Activated CD8-positive, alpha-beta memory T cell treated with anti-CD3 and anti-CD28 coated beads, Interleukin-2, amount 50 U/mL, for 1 hour (primary cell): Measurements from ENCODE around the gene TMEM117.

Source experiments
- DNase-seq: peaks from one replicate; pipeline ENCODE4 v3.0.0-alpha.2; 2020; ENCODE audit errors: extremely low read depth

Gene TMEM117

DNA sequence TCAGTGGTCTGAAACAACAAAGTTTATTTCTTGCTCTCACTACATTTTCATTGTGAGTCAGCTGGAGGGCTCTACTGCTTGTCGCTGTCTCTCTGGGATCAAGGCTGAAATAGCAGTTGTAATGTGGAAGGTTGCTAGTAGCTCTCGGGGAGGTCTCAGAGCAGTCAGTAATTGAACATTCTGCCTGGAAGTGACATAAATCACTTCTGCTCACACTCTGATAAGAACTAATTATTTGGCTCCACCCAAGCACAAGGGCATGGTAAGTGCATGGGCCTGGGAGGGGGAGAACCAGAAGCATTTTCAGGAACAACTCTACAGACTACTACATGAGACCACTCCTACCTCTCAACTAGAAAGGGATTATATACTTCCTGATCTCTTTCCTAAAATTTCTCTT, 128.2 kb downstream of the TMEM117 start:
- no peak for DNase-seq

DNA sequence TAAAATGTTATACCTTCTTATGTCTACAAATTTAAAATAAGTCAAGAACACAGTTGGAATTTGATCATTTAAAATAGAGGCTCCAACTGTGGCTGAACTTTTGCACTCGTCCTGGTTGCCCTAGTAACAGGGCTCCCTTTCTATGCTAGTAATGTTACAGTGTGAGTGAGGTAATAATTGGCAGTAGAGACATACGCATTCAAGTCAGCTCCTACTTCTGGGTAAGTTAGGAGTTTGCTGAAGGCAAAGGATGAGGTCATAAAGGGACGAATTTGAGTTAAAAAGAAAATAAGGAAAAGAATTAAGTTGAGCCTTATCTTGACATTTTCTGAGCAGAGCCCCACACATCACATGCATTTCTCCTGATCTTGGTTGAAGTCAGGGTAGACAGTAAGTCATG, 129.1 kb downstream of the TMEM117 start:
- DNase-seq: no peak

DNA sequence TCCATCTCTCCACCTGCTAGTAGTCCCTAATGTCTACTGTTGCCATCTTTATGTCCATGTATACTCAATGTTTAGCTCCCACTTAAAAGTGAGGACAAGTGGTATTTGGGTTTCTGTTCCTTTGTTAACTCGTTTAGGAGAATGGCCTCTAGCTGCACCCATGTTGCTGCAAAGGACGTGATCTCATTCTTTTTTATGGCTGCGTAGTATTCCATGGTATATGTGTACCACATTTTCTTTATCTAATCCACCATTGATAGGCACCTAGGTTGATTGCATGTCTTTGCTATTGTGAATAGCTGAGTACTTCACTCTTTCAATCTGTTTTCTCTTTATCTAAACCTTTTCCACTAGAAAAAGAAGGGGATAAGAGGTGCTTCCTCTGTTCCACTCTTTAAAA, 130.0 kb downstream of the TMEM117 start:
- DNase-seq: no peak

DNA sequence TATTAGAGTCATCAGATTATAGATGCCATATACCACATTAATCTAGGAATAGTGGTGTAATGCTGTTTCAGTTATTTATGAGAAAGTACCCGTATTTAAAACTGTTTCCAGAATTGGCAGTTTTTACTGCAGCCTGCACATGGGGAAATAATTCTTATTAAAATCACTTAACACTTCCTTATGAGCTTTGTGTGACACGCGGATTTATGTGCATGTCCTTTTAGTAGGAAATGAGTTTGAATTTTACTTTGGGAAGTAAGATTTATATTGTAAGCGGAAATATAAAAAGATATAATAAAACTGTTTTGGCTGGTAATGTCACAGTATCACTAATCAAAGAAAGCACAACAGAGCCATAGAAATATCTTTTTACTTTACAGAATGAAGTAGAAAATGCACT, 132.9 kb downstream of the TMEM117 start:
- no peak for DNase-seq

DNA sequence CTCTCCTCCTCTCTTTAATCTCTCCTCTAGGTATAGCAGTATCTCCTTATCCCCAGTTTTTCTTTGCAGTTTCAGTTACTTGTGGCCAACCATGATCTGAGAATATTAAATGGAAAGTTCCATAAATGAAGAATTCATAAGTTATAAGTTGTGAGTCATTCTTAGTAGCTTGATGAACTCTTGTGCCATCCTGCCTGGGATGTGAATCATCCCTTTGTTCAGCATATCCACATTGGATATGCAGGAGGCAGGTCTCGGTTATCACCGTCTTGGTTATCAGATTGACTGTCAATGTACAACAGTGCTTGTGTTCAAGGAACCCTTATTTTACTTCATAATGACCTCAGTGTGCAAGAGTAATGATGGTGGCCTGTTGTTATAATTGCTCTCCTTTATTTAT, 134.0 kb downstream of the TMEM117 start:
- no peak for DNase-seq

DNA sequence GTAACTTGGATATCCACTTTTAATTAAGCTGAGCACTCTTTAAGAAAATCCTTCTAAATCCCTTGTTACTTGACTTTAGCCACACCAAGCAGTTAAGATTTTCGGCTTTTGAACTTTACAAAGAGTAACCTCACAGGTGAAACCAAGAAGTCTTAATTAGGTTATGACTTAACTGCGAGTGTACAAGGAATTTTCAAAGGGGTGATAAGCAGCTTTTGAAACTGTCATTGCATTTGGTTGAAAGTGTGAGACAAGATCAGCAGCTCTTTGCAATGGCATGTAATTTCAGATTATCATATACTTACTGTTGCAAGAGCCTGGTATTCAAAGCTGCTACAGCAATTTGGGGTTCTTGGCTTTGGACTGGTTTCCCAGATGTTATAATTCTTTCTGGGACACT, 137.5 kb downstream of the TMEM117 start:
- no peak for DNase-seq

DNA sequence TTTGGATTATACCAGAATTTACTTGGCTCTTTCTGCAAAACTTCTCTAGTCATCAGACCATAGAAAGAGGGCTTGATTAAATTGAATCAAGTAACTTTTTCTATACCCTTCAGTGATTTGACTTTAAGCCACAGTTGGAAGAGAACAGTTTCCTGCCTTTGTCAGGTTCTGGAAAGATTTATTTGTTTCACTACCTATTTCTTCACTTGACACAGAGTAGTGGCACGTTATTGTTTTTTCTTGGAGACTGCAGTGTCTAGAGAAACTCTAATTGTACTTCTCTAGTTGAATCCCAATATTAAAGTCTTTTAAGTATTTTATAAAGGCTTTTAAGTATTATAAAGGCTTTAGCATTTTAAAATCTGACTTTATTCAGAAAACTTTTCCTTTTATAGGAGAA, 138.1 kb downstream of the TMEM117 start:
- DNase-seq: no peak

DNA sequence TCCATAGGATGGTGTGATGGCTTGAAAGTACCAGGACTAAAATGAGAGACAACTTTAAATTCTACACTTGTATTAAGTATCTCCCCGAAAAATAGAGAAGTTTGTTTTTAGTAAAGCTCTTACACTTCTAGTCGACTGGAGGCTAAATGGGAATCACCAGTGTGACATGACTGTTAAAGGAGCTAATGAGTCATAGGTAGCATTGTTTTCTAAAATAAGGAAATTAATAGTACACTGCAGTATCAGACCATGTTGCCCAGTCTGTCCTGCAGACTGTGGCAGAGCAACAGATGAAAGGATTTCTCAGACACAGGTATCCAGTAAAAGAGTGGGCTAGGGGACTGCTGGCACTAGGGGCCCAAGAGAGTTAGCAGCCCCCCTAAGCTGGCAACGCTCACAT, 140.1 kb downstream of the TMEM117 start:
- no peak for DNase-seq

DNA sequence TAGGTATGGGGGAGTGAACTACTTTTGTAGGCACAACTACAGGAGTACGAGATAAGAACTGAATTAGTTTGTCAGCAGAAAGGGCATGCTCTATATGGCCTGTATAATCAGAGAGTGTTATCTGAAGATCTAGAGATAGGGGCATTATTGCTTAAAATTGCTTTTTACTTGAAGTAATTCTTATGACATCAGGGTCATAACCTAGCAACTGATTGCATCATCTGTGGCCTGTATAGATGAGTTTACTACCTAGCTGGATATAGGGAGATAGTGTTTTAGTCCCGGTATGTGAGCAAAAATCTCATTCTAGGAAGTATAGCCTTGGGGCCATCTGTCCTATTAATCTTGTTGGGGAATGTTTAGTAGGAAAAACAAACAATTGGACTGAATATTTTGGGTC, 142.7 kb downstream of the TMEM117 start:
- no peak for DNase-seq

DNA sequence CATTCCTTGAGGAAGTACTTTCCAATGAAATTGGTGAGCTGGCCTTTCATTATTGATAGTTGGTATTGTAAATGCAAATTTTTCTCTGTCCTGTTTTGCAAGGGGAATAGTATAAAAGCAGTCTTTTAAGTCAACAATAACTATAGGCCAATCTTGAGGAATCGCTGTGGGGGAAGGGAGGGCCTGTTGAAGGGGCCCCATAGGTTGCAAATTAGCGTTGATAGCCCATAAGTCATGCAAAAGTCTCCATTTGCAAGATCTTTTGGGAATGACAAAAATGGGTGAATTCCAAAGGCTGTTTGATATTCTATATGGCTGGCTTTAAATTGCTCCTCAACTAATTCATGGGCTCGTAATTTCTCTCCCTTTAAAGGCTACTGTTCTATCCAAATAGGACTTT, 143.6 kb downstream of the TMEM117 start:
- no peak for DNase-seq

DNA sequence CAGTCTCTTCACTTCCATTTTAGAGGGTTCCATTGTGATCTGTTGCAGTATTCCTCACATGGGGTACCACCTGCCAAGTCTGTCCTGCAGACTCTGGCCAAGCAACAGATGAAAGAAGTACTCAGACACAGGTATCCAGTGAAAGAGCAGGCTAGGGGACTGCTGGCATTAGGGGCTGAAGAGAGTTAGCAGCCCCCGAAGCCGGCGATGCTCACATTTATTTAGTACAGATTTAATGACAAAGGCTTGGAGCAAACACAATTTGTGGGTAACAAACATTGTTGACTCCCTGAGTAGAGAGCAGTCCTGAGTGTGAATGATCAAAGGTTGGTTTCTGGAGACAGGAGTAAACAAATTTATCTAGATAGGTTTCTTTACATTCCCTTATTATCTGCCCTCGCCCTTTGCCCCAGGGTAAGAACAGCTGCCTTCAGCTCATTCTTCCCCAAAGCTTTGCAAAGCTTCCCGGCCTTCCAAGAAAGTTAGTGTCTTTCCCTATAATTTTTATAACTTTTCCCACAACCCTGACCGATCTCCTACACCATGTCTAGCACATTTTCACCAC, 144.8 kb downstream of the TMEM117 start:
- DNase-seq: no peak

DNA sequence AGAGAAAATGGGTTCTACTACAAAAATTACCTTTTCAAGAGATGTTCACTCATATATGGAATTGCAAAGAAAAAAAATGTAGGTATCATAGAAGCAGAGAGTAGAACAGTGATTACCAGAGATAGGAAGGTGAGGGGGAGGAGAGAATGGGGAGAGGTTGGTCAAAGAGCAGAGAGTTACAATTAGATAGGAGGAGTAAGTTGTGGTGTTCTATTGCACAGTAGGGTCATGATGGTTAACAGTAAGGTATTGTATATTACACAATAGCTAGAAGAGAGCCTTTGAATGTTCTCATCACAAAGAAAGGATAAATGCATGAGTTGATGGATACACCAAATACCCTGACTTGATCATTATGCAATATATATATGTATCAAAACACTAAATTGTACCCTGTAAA, 145.8 kb downstream of the TMEM117 start:
- DNase-seq: no peak

DNA sequence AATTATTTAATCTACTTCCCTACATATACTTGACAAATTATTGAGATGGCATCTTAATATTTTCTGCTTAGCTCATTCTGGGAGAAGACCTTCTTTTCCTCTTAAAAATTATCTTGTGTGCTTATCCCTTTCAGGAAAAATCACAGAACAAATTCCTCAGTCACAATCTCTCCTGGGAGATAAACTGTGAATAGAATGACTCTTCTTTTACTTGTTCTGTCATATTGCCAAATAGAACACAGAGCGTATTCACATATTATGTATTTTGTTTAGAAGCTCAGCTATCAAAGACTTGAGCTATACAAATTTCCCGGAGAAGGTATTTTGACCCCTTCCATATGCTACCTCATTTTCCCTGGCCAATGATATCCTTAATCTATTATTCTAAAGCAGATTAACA, 146.7 kb downstream of the TMEM117 start:
- no peak for DNase-seq

DNA sequence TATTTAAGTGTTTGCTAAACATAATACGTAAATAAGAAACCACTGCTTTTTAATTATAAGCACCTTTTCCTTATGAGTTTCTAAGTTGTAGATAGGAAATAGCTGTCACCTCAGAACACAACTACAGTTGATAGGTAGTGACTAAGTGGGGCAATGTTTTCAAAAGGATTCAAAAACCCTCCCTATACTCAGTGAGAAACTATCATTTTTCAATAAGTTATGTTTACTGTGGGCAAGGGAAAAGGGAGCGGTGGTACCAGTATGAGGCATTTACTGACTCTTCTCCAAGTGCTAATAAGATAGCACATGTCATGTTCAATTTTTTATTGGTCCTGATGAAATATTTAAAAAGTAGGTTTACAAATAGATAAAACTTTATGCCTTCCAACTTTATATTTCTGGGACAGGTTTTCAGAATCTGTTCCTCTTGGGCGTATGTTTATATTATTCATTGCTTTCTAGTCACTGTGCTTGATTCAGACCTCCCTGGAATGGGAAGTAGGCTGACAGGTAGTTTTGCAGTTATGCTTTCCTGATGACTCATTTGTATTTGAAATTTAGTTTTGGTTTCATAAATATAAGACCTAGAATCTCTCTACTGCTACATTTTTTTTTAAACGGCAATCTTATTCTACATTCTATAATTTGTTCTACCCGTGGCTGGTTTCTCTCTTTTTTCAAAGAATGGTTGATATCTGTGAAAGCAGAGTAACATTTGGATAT, 153.1 kb downstream of the TMEM117 start:
- DNase-seq: no peak

DNA sequence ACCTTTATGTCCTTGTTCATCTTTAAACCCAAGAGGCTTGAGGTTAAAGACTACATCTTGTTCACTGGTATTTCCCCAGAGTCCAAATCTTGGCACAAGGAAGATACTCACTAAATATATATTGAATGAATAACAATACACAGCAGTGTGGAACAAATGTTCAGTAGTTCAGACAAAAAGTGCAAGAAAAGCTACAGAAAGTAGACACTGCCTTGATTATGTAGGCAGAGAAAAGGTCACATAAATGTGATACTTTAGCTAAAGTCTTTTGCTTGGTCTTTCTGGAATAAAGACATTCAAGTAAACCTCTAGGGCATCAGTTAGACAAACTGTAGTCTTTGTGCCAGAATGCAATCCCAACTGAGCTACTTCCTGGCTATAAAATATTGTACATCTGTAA, 157.0 kb downstream of the TMEM117 start:
- no peak for DNase-seq

DNA sequence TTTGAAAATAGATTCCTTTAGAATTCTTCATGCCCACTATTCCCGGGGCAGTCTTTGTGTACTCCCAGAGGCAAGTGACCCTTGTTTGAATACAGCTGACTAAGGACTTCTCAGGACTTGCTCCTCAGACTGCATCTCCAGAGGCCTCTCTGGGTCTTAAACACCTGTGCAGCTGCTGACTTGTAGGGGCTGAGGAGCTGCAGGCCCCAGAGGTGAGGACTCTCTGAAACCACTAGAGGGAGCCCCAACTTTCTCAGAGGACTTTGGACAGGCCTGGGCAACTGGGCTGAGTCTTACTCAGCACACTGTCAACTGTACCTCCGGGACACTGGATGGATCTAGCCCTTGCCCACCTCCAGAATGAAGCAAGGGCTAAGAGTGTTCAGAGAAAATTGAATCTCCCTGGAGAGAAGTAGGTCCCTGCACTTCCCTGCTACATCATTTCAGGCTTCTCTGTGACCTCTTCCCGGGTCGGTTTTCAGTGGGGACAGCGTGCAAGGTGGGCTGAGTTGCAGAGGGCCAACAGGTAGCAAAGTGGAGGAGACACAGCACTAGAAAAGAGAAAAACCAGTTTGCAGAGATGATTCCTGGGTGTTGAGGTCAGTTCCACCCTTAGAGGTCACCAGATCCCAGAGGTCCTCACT, 164.6 kb downstream of the TMEM117 start:
- no peak for DNase-seq

DNA sequence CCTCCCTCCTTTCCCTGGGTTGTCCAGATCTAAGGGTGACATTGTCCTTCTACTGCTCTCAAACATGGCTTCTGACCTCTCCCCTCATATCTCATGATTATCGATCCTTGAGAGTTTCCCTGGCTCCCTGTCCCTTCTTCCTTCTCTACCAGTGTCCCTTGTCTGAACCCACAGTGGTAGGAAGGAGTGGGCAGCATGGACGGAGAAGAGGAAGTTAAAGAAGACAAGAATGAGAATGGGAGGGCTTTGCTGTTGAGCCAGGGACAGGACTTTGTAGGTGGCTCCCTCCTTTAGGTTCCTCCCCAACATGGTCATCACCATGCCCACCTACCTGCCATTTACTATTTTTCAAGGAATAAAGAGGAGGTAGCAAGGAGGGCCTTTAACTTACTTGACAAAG, 166.7 kb downstream of the TMEM117 start:
- DNase-seq: no peak

DNA sequence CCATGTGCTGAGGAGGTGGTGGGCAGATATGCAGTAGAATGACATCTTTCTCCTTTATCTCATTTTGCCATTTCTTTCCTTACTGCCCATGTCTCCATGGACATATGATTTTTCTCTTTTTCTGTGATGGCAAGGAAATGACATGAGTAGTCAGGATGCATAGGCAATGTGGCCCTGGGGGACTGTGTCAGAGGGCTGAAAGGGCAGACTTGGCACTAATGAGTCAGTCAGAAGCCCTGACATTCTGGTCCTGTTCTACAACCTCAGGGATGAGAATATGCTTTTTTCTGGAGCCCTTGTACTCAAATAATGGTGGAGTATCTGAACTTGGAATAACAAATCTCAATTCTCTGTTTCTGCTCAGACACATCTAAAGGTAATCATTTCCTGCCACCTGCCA, 167.8 kb downstream of the TMEM117 start:
- DNase-seq: no peak

DNA sequence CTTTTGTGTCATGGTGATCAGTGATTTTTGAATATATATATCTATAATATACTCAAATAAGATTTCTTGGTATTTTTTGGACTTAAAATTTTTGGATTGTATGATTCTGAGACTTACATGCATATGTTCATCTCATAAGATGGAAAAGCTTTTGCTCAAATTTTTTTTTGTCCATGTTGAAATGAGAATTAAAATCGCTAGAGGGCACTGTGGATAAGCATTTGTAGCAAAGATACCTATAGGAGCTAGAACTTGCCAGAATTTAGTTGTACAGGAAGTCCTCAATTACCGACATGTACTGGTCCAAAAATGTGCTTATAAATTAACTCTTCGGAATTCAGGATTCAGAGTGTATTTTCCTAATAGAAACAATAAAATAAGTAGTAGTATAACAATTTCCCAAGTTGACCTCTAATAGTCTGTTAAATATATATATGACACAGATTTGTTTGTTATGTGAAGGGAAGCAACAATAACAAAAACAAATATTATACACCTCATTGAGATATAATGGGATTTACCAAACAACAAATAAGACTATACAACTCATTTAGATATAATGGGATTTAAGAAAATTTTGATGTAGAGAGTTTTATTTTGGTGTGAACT, 179.6 kb downstream of the TMEM117 start:
- DNase-seq: no peak

DNA sequence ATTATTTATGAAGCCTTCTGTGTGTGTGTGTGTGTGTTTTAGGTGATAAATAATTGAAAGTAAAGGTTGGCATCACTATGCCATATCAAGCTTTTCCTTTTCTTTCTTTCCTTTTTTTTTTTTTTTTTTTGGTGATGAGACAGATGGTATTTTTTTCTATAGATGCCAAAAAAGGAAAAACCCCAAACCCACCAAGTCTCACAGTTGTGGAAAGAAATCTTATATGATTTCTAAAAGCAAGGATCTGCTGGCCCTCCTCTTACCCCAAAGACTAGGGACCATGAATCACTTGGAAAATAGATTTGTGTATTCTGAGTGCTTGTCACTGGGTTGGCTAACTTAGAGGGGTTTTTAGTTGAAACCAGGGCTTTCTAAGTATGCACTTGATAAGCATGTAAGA, 181.3 kb downstream of the TMEM117 start:
- DNase-seq: no peak

DNA sequence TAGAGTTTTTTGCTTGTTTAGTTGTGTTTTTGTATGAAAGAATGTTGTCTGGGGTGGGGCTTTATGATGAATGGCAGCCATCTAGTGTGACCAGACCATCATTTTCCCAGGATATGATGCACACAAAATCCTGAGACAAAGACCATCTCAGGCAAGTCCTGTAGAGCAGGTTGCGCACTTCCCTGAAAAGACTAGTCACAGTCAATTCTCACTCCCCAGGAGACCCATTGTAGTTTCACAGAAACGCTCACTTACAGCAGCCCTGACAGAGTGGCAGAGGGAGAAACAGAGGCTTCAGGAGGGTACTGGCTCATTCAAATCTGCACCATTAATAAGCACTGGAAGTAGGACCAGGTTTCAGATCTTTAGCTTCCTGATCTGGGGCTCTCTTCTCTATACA, 183.2 kb downstream of the TMEM117 start:
- no peak for DNase-seq

DNA sequence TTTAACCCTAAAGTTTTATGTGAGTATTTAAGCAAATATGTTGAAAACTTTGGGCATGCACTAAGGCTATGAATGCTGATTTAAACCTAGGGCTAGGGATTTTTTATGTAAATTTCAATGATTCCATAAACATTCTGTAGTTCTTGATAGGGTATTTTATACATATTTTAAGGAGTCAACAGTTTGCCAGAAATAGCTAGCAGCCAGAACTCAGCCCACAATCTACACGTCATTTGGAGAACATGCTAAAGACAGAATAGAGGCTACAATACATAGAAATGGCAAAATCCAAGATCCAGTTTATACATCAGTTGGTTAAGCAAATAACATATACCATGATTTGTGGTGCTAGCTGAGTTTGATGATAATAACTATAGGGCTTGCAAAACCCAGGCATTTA, 184.7 kb downstream of the TMEM117 start:
- no peak for DNase-seq

DNA sequence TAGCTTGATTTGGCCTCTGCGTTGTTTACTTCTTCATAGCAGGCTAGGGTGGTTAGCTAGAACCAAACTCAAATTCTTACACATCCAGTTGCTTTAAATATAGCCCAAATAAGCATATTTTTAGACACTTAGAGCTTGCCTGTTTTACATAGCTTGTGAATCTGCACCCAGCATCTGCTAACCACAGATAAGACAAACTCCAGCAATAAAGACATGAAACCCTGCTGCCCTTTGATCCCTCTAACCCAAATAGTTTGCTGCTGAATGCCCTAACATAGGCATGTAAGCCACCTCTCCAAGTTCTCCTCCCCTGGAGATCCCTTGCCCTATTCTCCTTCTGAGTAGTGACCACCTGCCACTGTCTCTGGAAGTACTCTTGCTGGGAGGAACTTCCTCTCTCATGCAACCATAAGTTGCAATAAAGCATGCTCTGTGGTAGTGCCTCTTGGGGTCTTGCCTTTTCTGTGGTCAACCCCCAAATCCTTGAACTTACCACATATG, 185.6 kb downstream of the TMEM117 start:
- no peak for DNase-seq
